ENCODE data around the gene BOK.

GRCh38 chr2:241558532-241559322, at the start of gene BOK:
- TF ChIP-seq CTCF (IDR thresholded peaks at IDR 0.05; ENCODE audit: low read depth, low read length) (no peak), EZH2phosphoT487 (IDR thresholded peaks at IDR 0.05; ENCODE audit: low read depth) (no peak)
